HK-2 (cell line): ENCODE results near the gene TAL1.
A peak's percentile ranks its signal among the peaks of the same experiment; 100 is the strongest.

ENCODE experiments used
- DNase-seq: peaks from one replicate; pipeline ENCODE4 v3.0.0-alpha.2; 2018; ENCODE audit not compliant: unreplicated experiment

TAL1 gene

GRCh38 chr1:47229886-47230691, 1.9 kb downstream of the TAL1 start:
- DNase-seq: peak; percentile 25

- DNase-seq: no peak
Observed at GRCh38 chr1:47229031-47229885, 2.8 kb downstream of the TAL1 start.

GRCh38 chr1:47228644-47229030, 3.4 kb downstream of the TAL1 start:
- DNase-seq: no peak

- DNase-seq: no peak
Observed at GRCh38 chr1:47227341-47228232, 4.4 kb downstream of the TAL1 start.

DNA sequence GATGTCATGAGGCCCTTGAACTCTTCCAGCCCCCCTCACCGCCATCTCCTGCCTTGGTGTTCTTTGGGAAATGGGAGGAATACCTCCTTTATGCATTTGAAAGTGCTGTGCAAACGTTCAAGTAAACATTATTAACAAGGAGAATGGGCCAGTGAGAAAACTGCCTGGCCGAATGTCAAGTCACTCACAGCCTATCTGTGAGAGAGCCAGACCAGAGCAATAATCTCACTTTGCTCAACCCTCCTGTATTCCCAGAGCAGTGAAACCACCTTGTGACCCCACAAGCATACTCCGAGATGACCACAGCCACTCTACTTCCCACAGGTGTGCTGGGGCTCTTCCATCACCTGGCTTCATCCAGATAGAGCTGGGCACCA, 5.2 kb downstream of the TAL1 start:
- DNase-seq: no peak

DNA sequence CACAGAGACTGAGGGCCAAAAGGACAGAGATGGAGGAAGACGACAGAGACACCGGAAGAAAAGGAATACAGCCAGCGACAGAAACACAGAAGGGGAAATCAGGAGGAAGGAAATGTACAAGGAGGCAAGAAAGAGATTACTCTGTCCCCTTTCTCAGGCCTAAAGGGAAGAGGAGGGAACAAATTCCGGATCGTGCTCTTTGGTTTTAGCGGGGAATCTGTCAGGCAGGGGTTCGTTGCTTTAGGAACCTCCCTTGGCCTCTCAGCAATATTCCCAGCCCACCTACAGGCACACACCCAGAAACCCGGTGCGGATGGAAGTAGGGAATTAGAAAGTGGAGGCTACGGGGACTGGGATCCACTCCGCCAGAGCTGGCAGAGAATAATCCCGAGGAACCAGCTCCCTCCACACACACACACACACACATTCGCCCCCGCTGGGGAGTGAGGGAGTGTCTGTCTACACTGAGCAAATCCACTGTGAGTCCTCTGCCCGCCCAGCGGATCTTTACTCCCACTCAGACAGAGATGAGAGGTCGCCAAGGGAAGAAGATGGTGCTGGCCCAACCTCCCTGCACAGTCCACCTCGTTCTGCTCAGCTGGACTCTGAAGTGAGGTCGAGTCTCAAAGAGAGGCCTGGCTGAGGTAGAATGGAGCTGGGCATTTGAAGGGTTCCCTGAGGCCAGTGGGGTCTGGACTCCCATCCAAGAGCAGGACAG, 5.7 kb downstream of the TAL1 start:
- DNase-seq: no peak

- no peak for DNase-seq
Observed at GRCh38 chr1:47225430-47226100, 6.5 kb downstream of the TAL1 start.

DNA sequence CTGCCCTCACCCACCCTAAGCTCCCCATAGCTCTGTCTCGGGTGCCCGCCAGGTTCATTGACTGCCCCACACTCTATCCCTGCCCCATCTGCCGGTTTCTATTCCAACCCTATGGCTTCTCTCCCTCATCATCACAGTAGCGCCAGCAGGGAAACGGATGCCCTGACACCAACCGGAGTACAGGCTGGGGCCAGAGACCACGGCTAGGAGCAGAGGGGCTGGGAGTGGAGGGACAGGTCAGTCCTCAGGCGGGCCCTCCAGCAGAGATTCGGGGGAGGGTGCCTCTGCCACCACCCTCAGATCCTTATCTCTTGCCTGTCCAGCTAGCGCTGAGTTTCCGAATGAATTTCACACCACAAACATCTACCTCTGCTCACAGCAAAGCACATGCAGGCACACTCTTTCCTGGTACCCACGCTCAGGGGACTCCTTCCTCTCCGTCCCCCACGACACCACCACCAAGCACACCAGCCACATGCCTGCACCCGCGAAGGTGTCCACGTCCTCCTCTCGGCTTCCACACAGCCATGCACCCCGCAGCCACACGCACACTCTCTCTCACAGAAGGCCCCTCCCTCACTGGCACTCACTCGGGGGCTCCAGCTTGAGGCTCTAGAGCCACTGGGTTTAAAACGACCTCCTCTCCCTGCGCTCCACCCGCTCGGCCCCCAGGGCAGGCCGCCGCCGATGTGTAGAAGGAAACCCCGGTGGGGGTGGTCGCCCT, 7.2 kb downstream of the TAL1 start:
- DNase-seq: no peak

- DNase-seq: no peak
Observed at GRCh38 chr1:47223921-47224675, 7.9 kb downstream of the TAL1 start.

GRCh38 chr1:47223174-47223920, 8.7 kb downstream of the TAL1 start:
- DNase-seq: no peak

DNA sequence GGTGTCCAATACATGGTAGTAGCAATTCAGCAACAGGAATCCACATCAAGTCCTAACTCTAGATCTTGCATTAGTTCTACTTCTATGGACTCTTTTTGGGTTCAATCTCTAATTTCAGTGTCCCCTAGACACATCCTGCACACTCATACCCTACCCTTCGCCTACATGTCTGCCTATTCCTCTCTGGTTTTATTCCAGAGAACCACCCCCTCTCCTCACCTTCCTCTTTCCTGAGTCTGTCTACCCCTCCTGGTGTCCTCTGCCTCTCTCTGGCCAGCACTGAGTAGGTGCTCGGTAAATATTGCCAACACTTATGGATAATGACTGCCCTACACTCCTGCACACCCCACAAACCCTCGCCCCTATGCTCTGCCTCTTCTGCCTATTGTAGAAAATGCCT, 9.5 kb downstream of the TAL1 start:
- DNase-seq: no peak

DNA sequence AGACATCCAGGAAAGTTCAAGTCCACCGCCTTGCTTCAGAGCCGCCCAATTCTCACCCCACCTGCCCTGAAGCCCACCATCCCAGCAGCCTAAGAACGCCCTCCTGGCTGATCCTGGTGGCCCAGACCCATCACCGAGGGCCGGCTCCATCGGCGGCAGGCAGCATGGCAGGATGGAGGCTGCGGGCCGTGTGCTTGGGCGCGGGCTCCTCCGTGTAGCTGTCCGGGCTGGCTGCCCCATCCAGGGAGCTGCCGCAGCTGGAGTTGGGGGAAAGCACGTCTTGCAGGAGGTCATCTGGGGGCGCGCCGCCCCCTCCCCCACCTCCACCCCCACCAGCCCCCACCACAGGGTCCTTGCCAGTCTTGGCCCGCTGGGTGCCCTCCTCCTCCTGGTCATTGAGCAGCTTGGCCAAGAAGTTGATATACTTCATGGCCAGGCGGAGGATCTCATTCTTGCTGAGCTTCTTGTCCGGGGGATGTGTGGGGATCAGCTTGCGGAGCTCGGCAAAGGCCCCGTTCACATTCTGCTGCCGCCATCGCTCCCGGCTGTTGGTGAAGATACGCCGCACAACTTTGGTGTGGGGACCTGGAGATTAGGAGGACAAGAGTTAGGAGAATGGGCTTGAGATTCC, 12.3 kb downstream of the TAL1 start:
- no peak for DNase-seq

DNA sequence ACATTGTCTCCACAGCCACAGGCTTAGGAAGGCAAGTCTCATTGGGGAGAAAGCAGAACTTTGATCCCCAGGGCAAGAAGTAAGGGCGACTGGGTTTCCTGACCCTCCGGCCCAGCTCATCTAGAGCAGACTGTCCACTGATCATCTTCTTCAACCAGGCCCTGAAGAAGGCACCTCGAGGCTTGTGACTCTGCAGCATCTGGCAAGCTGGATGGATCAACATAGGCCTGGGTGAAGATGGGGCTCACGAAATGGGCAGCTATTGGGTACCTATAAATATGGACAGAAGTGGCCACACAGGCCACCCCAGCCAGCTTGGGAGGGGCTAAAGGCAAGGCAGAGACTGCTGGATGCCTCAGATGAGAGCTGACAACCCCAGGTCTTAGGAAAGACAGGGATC, 13.0 kb downstream of the TAL1 start:
- no peak for DNase-seq

DNA sequence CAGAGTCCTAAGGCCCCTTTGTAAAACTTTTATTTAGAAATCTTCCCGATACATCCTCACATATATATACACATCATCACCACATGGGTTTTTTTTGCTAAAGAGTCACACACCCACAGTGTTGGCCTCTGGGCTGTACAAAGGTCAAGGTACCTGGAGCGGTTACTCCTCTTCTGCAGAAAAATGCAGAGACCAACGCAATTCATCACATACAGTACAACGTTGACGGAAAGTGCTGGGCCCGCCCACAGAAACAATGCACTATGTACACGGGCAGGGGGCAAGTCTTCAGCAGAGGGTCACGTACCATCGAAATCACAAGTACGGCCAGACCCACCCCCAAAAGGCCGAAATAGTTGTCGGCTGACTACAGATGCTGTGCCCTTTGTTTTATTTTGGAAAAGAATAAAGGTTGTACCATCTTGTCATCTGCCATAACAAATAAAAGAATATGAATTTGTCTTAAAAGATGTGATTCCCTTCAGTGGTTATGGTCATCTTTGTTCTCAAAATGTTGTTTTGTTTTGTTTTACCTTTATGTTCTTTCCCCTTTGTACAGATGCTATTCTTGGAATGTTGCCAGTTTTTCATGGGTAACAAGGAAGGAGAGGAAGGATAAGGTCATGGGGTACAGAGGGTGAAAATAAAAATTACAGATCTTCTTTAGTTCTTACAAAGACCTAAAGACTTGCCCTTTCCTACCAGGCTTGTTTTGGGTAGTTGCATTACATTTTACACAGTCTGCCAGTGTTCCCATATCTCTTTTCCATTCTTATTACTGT, 15.6 kb downstream of the TAL1 start:
- DNase-seq: no peak

- no peak for DNase-seq
Observed at GRCh38 chr1:47215713-47216112, 16.3 kb downstream of the TAL1 start.

- no peak for DNase-seq
Observed at GRCh38 chr1:47214549-47214948, 17.5 kb downstream of the TAL1 start.

- no peak for DNase-seq
Observed at GRCh38 chr1:47213230-47213963, 18.6 kb downstream of the TAL1 start.
